T1000 (cell line): ENCODE data around the gene CELF4.
A peak's percentile ranks its signal among the peaks of the same experiment; 100 is the strongest.
"Not testable (repeated sequence)": the region's sequence is repeated elsewhere in the genome, so short reads cannot be mapped to it uniquely, and the experiment has no call there.

Experiments
- DNase-seq: peaks from one replicate; lab custom pipeline; 2025; ENCODE audit warnings: mixed read lengths; lab: John Stamatoyannopoulos, UW

Gene CELF4

GRCh38 chr18:37467002-37467662, 98.5 kb downstream of the CELF4 start:
- DNase-seq, result no peak

GRCh38 chr18:37465958-37466357, 99.6 kb downstream of the CELF4 start:
- no peak for DNase-seq

DNA sequence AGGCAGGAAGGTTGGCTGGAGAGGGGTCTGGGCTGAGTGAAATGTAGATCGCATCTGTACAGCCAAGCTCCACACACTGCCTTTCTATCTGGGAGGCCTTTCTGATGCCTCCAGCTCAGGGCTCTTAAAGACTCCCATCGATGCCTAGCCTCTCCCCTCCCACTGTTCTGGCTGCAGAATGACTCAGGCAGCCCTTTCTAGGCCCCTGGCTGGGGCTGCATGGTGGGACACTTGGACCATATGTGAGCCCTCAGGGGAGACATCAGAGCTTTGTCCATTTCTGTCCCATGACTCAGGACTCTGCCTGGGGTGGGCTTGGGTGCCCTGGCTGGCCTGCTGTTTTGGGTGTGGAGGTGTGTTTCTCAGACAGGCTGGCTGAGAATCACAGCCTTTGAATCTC, 101.3 kb downstream of the CELF4 start:
- no peak for DNase-seq

DNA sequence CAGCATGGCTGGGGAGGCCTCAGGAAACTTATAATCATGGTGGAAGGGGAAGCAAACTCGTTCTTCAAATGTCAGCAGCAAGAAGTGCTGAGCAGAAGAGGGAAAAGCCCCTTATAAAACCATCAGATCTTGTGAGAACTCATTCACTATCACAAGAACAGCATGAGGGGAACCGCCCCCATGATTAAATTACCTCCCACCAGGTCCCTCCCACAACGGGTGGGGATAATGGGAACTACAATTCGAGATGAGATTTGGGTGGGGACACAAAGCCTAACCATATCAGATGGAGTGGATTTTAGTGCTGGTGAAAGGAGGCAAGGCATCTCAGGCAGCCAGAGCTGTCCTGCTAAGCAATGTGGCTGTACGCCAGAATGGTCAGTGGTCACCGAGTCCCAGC, 104.3 kb downstream of the CELF4 start:
- not testable (repeated sequence) for DNase-seq

DNA sequence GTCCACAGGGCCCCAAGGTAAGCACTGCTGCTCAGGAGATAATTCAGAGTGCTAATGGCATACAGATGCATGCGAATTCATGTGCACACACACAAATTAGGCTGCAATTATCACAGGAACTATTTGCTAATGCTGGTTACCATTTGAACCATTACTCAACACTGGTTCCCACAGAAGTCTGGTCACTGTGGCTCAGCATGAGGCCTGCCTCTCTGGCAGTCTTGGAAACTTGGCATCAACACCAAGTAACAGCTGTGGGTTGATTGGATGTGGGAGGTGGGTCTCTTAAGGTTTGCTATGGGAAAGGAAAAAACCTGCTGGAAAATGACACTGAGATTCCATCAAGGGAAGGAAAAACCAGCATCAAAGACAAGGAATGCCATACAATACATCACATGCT, 105.0 kb downstream of the CELF4 start:
- no peak for DNase-seq

- no peak for DNase-seq
Observed at GRCh38 chr18:37458697-37459096, 106.9 kb downstream of the CELF4 start.

DNA sequence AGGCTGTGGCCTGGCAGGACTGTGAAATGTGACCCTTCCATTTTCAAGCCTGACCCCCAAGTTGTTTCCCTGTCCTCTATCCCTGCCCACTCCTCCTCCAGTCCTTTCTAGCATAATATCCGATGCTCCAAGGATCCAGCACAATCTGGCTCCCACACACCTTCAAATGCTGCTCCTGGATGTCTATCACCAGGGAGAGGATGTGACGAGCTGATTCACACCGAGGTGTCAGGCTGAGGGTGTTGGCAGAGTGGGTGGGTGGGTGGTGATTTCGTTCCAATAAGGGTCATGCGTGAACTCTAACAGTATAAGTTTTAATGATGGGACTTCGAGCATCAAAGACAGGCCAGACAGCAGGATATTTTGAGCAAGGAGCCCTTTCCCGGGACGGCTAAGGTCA, 107.8 kb downstream of the CELF4 start:
- no peak for DNase-seq

GRCh38 chr18:37457341-37457740, 108.3 kb downstream of the CELF4 start:
- no peak for DNase-seq

GRCh38 chr18:37456873-37457272, 108.7 kb downstream of the CELF4 start:
- DNase-seq, result no peak

DNA sequence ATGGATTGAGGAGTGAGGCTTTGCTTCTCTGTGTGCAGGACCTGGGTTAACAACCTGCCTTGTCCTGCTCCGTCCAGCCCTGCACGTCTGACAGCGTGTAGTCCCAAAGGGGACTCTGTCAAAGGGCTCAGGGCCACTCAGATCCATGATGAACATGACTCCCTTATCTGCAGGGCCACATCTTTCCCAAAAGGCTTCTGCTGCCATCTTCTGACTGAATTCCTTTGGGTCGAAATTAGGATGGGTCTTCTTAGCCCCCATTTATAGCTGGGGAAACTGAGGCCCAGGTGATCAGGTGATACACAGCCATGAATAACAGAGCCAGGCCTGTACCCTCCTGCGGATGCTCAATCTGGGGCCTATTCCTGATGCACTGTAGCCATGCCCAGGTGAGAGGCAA, 109.2 kb downstream of the CELF4 start:
- DNase-seq, result no peak

DNA sequence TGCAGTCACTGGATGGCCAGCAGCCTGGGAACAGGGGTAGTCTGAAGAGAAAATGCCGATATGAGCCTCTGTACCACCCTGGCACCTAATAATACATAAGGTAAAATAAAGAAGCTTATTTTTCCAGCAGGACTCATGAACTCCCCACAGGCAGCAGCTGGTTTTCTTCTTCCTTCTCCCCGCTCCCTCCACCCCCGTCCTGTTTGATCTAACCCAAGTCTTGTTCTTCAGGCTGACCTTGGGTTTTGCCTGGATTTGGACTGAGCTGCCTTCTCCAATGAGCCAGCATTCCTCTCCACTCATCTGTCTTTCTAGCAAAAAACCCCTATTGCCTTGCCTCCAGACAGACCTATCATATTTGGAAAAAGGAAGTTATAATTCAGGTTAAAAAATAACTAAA, 111.8 kb downstream of the CELF4 start:
- no peak for DNase-seq

DNA sequence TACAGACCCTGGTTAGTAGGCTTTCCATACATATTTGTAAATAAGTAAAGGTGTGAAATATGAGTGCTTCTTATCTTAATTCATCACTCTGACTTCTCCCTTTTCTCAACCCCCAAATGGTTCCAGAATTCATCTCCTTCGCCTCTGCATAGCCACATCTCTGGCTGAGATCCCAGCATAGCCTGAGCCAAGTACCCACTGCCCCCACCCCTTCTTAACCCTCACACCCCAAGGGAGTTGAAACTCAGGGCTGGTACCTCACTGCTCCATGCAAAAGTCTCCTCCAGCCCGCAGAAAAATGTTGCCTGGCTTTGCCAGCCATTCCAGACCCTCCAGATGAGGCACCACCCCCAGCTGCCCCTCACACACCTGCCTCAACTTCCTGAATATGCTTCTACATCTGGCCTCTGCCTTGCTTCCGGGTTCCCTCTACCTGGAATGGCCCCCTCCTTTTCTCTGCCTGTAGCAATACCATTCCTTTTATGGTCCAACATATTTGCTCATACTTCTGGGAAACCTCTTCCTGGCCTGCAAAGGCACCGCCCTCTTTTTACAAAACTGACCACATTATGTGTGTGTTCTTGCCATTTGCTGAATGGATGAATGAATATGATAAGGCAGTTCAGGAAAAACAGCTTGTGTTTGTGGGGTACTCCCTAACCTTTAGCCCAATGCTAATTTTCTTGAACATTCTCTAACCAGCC, 112.8 kb downstream of the CELF4 start:
- no peak for DNase-seq

GRCh38 chr18:37452015-37452414, 113.6 kb downstream of the CELF4 start:
- no peak for DNase-seq

- no peak for DNase-seq
Observed at GRCh38 chr18:37451239-37451825, 114.3 kb downstream of the CELF4 start.

GRCh38 chr18:37450434-37451132, 115.0 kb downstream of the CELF4 start:
- DNase-seq, result no peak

- no peak for DNase-seq
Observed at GRCh38 chr18:37449618-37450017, 116.0 kb downstream of the CELF4 start.

GRCh38 chr18:37448946-37449345, 116.7 kb downstream of the CELF4 start:
- DNase-seq, result no peak

DNA sequence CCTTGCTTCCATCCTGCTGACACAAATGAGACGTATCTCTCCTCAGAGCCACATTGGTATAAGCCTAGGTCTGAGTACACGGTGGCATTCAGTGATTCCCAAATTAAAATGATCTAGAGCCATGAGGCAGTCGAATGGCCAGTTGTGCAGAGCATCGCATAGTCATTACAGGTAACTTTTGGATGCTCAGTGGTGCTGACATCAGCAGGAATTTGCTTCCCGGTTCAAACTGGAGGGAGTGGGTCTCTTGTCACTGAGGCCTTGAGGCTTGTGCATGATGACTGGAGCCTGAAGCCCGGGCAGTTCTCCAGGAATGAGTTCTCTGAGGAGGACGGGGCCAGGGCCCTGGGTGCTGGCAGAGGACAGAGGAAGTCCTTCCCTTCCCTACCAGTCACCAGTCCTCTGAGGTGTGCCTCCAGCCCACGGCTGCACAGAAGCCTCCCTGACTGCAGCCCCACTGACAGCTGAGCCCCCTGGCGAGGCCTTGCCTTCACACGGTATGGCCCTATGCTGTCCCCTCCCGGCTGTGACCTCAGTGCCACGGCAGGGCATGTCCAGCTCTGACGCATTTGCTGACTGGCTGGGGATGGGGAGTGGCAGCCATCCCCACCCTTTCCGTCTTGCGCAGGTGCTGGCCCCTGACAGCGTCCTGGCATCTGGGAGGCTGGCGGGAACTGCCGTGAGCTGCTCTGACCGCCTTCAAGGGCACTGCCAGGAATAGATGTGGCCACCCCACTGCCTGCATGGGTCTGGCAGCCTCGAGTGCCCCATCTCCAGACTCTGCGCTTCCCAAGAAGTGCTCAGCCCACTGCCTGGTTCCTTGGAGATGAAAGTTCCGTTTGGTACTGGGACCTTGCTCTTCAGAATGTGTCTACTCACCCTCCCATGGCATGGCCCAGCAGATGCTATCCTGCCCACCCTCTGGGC, 117.4 kb downstream of the CELF4 start:
- DNase-seq, result no peak

DNA sequence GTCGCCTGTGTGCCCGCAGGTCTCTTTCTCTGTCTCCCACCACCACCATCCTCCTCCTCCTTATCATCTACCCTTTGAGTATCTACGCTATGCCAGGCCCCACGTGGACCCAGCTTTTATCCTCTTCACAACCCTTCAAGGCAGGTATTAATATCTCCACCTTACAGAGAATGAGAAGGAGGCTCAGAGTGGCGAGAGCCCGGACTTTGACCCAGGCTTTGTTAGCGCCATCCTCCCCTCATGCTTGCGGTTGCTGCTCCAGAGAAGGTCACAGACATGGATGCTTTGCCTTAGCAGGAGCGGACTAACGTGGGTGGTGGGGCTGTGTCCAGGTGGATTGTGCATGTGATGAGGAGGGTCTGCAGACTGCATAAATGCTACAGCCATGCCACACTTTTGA, 119.8 kb downstream of the CELF4 start:
- DNase-seq, result no peak

- DNase-seq, result peak; percentile 1
Observed at GRCh38 chr18:37445368-37445767, 120.2 kb downstream of the CELF4 start.

GRCh38 chr18:37443325-37444055, 122.1 kb downstream of the CELF4 start:
- no peak for DNase-seq
